Tongue (tissue), 2 donors: Measurements from ENCODE around the gene SLC9C2. TPM values are rescaled to one million over a fixed set of nuclear protein-coding genes. Genes with fewer than 3 reads are reported as not detected.
"Not testable (repeated sequence)": the region's sequence is repeated elsewhere in the genome, so short reads cannot be mapped to it uniquely, and the experiment has no call there.

Experiments used
- DNase-seq: peaks from one replicate; pipeline ENCODE4 v3.0.0-alpha.2; 2015
- total RNA-seq: library from RNA; depleted of rRNA; stranded (reverse); fragments of >200 nt; gene quantifications from one replicate; pipeline ENCODE4 v1.2.3, GENCODE V29; 2014

Gene SLC9C2
- total RNA-seq: not detected

GRCh38 chr1:173603056-173603591 is at the start of gene SLC9C2:
Gene SLC9C2, minus strand, starts transcription at chr1:173603072. Its CDS starts 1,296 bp downstream, at chr1:173601776.
- peak; percentile 8 for DNase-seq

- DNase-seq: no peak
Observed at GRCh38 chr1:173648880-173649605, 46.2 kb upstream of the SLC9C2 start.

- DNase-seq: no peak
Observed at GRCh38 chr1:173646656-173647055, 43.8 kb upstream of the SLC9C2 start.

- DNase-seq: not testable (repeated sequence)
Observed at GRCh38 chr1:173642450-173643139, 39.7 kb upstream of the SLC9C2 start.

GRCh38 chr1:173639102-173639501 is 36.2 kb upstream of the SLC9C2 start:
- DNase-seq: no peak

- DNase-seq: no peak
Observed at GRCh38 chr1:173638043-173639021, 35.5 kb upstream of the SLC9C2 start.

- DNase-seq: not testable (repeated sequence)
Observed at GRCh38 chr1:173637236-173638042, 34.6 kb upstream of the SLC9C2 start.

GRCh38 chr1:173635116-173635515 is 32.2 kb upstream of the SLC9C2 start, which contains the start of gene TEX50:
Gene TEX50, plus strand, starts transcription at chr1:173635338. Its CDS starts 184 bp downstream, at chr1:173635522.
- no peak for DNase-seq

GRCh38 chr1:173628888-173629287 is 26.0 kb upstream of the SLC9C2 start:
- DNase-seq: no peak

- DNase-seq: no peak
Observed at GRCh38 chr1:173627269-173627668, 24.4 kb upstream of the SLC9C2 start.

- no peak for DNase-seq
Observed at GRCh38 chr1:173616859-173617258, 14.0 kb upstream of the SLC9C2 start.

GRCh38 chr1:173613086-173613485 is 10.2 kb upstream of the SLC9C2 start:
- not testable (repeated sequence) for DNase-seq

- DNase-seq: no peak
Observed at GRCh38 chr1:173608503-173609216, 5.8 kb upstream of the SLC9C2 start.

GRCh38 chr1:173601588-173601987 is 1.3 kb downstream of the SLC9C2 start:
- DNase-seq: no peak

- DNase-seq: no peak
Observed at GRCh38 chr1:173596097-173596825, 6.6 kb downstream of the SLC9C2 start.

- DNase-seq: not testable (repeated sequence)
Observed at GRCh38 chr1:173591138-173591537, 11.7 kb downstream of the SLC9C2 start.

- no peak for DNase-seq
Observed at GRCh38 chr1:173590557-173590956, 12.3 kb downstream of the SLC9C2 start.

- no peak for DNase-seq
Observed at GRCh38 chr1:173581383-173582079, 21.3 kb downstream of the SLC9C2 start.

- DNase-seq: no peak
Observed at GRCh38 chr1:173580658-173581057, 22.2 kb downstream of the SLC9C2 start.
